TTC549 (cell line): ENCODE results near the gene MCFD2.
"Not testable (repeated sequence)": the region's sequence is repeated elsewhere in the genome, so short reads cannot be mapped to it uniquely, and the experiment has no call there.

ENCODE experiments used
- FAIRE-seq: peaks from 2 replicates; lab custom pipeline; 2012; peaks lifted over from hg19 to GRCh38; lab: Jason Lieb, UNC

Gene MCFD2

GRCh38 chr2:46901611-46902010 lies 14.0 kb downstream of the MCFD2 start:
- FAIRE-seq = no peak

GRCh38 chr2:46900381-46900780 lies 15.2 kb downstream of the MCFD2 start:
- FAIRE-seq = no peak

- FAIRE-seq = no peak
These were observed 16.6 kb downstream of the MCFD2 start for GRCh38 chr2:46899053-46899452.

- no peak for FAIRE-seq
These were observed 17.6 kb downstream of the MCFD2 start for GRCh38 chr2:46898024-46898423.

GRCh38 chr2:46893269-46893939 lies 22.2 kb downstream of the MCFD2 start:
- no peak for FAIRE-seq

GRCh38 chr2:46891956-46892553 lies 23.6 kb downstream of the MCFD2 start:
- FAIRE-seq = no peak

GRCh38 chr2:46888421-46888952 lies 27.1 kb downstream of the MCFD2 start:
- no peak for FAIRE-seq

GRCh38 chr2:46887028-46887885 lies 28.3 kb downstream of the MCFD2 start:
- FAIRE-seq = no peak

- no peak for FAIRE-seq
These were observed 29.2 kb downstream of the MCFD2 start for GRCh38 chr2:46886268-46887027.

GRCh38 chr2:46885376-46885775 lies 30.2 kb downstream of the MCFD2 start:
- FAIRE-seq = no peak

GRCh38 chr2:46879511-46879910 lies 36.1 kb downstream of the MCFD2 start:
- no peak for FAIRE-seq

GRCh38 chr2:46878886-46879285 lies 36.7 kb downstream of the MCFD2 start:
- no peak for FAIRE-seq

GRCh38 chr2:46878240-46878877 lies 37.2 kb downstream of the MCFD2 start:
- FAIRE-seq = no peak

GRCh38 chr2:46877619-46878113 lies 37.9 kb downstream of the MCFD2 start:
- no peak for FAIRE-seq

- FAIRE-seq = no peak
These were observed 38.7 kb downstream of the MCFD2 start for GRCh38 chr2:46876741-46877384.

- not testable (repeated sequence) for FAIRE-seq
These were observed 39.5 kb downstream of the MCFD2 start for GRCh38 chr2:46875962-46876689.

- no peak for FAIRE-seq
These were observed 40.2 kb downstream of the MCFD2 start for GRCh38 chr2:46875226-46875899.

GRCh38 chr2:46874236-46874929 lies 41.2 kb downstream of the MCFD2 start:
- FAIRE-seq = no peak

GRCh38 chr2:46873604-46874068 lies 42.0 kb downstream of the MCFD2 start:
- no peak for FAIRE-seq
